Bronchial epithelial cell (primary cell): Measurements from ENCODE around the gene SLC22A3. TPM values are rescaled to one million over a fixed set of nuclear protein-coding genes. Genes with fewer than 3 reads are reported as not detected.

Experiments used
- DNase-seq: peaks from one replicate; pipeline ENCODE4 v3.0.0-alpha.2; 2010; ENCODE audit warnings: low read depth
- FAIRE-seq: peaks from 2 replicates; lab custom pipeline; 2011; peaks lifted over from hg19 to GRCh38; lab: Jason Lieb, UNC
- H3K27me3 ChIP-seq: 2 replicates; pipeline ENCODE4 v1.5.1; 2011; ENCODE audit warnings: low read length; ENCODE audit not compliant: control insufficient read depth, insufficient read depth
- H3K36me3 ChIP-seq: 2 replicates; pipeline ENCODE4 v1.5.1; 2011; ENCODE audit warnings: low read length; ENCODE audit not compliant: control insufficient read depth, insufficient read depth
- H3K4me3 ChIP-seq: 2 replicates; pipeline ENCODE4 v1.5.1; 2011; ENCODE audit warnings: mild to moderate bottlenecking, low read depth, low read length, control low read depth
- total RNA-seq: library from RNA; depleted of rRNA; stranded (reverse); fragments of >200 nt; gene quantifications from 2 replicates; pipeline ENCODE4 v1.2.1, GENCODE V29; 2014
- TF ChIP-seq, protein P1 (sequence below): IDR thresholded peaks from 2 replicates; pipeline ENCODE4 v1.5.1; 2011; ENCODE audit warnings: mild to moderate bottlenecking, moderate library complexity, low read length, control low read depth, inconsistent platforms; ENCODE audit not compliant: insufficient read depth, severe bottlenecking

SLC22A3 gene
- total RNA-seq, 1 donor from 2014 or later, result 8.2 TPM

DNA sequence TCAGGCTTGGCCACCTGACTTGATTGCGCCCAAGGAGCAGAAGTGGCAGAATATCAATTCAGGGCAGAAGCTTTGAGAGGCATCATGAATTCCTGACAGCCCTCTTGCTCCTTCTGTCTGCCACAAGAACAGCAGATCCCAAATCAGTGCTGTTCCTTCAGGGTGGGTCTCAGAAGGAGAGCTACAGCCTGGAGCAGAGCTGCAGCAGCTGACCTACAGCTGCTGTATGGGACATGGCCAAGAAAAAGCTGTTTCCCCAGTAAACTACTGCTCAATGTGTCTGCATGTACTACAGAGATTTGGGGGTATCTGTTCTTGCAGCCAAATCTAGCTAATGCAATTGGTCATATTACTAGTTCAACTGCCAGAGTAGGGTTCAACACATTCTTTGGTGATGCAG, 69.0 kb downstream of the SLC22A3 start:
- TF ChIP-seq, protein P1, sequence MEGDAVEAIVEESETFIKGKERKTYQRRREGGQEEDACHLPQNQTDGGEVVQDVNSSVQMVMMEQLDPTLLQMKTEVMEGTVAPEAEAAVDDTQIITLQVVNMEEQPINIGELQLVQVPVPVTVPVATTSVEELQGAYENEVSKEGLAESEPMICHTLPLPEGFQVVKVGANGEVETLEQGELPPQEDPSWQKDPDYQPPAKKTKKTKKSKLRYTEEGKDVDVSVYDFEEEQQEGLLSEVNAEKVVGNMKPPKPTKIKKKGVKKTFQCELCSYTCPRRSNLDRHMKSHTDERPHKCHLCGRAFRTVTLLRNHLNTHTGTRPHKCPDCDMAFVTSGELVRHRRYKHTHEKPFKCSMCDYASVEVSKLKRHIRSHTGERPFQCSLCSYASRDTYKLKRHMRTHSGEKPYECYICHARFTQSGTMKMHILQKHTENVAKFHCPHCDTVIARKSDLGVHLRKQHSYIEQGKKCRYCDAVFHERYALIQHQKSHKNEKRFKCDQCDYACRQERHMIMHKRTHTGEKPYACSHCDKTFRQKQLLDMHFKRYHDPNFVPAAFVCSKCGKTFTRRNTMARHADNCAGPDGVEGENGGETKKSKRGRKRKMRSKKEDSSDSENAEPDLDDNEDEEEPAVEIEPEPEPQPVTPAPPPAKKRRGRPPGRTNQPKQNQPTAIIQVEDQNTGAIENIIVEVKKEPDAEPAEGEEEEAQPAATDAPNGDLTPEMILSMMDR, result no peak
- DNase-seq (no peak), FAIRE-seq (no peak)
- H3K27me3 ChIP-seq, result no peaks in the 10 kb centered on the region
- H3K4me3 ChIP-seq, result no peak overlapping the region
- H3K36me3 ChIP-seq, result no peaks in the 10 kb centered on the region

- FAIRE-seq, result no peak
- H3K36me3 ChIP-seq, result no peaks in the 10 kb centered on the region
- DNase-seq, result no peak
- TF ChIP-seq, protein P1, result no peak
- H3K27me3 ChIP-seq, result no peaks in the 10 kb centered on the region
- H3K4me3 ChIP-seq, result no peak overlapping the region
Measured at GRCh38 chr6:160417550-160417949, 69.4 kb downstream of the SLC22A3 start.

GRCh38 chr6:160418370-160418769, 70.2 kb downstream of the SLC22A3 start:
- H3K36me3 ChIP-seq, result no peaks in the 10 kb centered on the region
- no peaks in the 10 kb centered on the region for H3K27me3 ChIP-seq
- no peak overlapping the region for H3K4me3 ChIP-seq
- TF ChIP-seq, protein P1, result no peak
- FAIRE-seq (no peak), DNase-seq (no peak)

- TF ChIP-seq, protein P1, result no peak
- H3K36me3 ChIP-seq, result no peaks in the 10 kb centered on the region
- H3K4me3 ChIP-seq, result no peak overlapping the region
- no peak for FAIRE-seq
- DNase-seq, result peak; percentile 28
- no peaks in the 10 kb centered on the region for H3K27me3 ChIP-seq
Measured at GRCh38 chr6:160419488-160419887, 71.3 kb downstream of the SLC22A3 start.

DNA sequence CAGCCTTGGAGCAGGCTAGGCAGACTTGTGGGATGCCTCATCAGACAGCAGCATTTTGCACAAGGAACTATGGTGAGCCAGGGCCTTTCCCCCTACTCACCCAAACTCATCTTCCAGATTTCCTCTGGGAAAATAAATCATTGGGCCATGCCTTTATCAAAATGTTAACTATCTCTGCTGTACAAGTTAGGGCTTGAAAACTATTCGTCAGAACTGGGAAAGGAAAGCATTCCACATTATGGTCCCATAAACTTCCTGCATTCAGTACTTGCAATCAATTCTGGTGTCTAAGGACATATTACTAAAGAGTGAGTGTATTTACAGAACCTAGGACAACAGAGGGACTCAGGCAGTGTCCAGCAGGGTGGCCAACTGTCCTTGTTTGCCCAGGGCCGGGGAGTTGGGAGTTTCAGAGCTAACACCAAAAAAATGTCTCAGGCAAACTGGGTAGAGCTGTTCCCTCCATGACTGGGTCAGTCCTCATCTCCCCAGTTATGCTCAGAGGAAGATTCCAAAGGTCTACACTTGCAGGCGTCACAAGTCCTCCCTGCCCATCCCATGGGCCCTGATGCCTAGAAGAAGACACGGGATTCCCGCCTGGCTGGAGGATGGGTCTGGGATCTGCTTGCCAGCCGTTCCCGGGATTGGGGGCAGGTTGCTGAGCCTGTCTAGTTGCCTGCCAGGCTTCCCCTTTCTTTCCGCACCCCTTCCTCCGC, 72.2 kb downstream of the SLC22A3 start:
- DNase-seq (peak; percentile 88), FAIRE-seq (no peak)
- H3K4me3 ChIP-seq, result no peak overlapping the region
- H3K36me3 ChIP-seq, result no peaks in the 10 kb centered on the region
- no peaks in the 10 kb centered on the region for H3K27me3 ChIP-seq
- TF ChIP-seq, protein P1, result no peak
